ENCODE measurements around the gene BCKDHA. TPM values are rescaled to one million over a fixed set of nuclear protein-coding genes. Genes with fewer than 3 reads are reported as not detected.

BCKDHA gene
- total and polyA plus RNA-seq, 2 of the 4 experiments (the other 2 are of a cell fraction), result 7.6 to 7.7 TPM

GRCh38 chr19:41399525-41399924 is 1.9 kb downstream of the BCKDHA start:
- H3K23ac ChIP-seq (ENCODE audit: low read depth, low read length), result no peak overlapping the region
- in situ Hi-C loops (cut with MboI; ENCODE audit: low sequenced_read_pairs), result no loop called here
- H3K9ac ChIP-seq (ENCODE audit: low read depth, low read length), result no peak overlapping the region
- H3K36me3 ChIP-seq (ENCODE audit: control insufficient read depth, insufficient read depth, low read length), result 0 out of 2 replicates have a peak, but pooled peaks cover 5% of the 10 kb centered on the region
- WGBS, 2 experiments (ENCODE audit: extremely low coverage in 2 of 2, insufficient read length in 1 of 2), result no CpG with 5 or more reads among the region's 2 CpGs
- H3K4me1 ChIP-seq (ENCODE audit: control insufficient read depth, insufficient read depth, low read length), result peaks cover 4% of the 10 kb centered on the region; the same call in 1 of the 2 replicates
- no peaks in the 10 kb centered on the region for H3K9me3 ChIP-seq (ENCODE audit: control insufficient read depth, insufficient read depth, low read length)
- no peak overlapping the region for H2AK9ac ChIP-seq (replicated peaks; ENCODE audit: low read depth, low read length, poor library complexity)
- H4K91ac ChIP-seq (ENCODE audit: insufficient read depth, low read depth, low read length), result no peak overlapping the region
- intact Hi-C loops (cut with micrococcal nuclease), result loop anchor here (5.0 kb wide), 1 partner anchor 47 kb away; the partner anchor contains the start of gene TGFB1
- DNase-seq, result no peak
- no peak overlapping the region for H4K5ac ChIP-seq (ENCODE audit: low read depth, low read length)
- no peak overlapping the region for H3K4me2 ChIP-seq (ENCODE audit: low read depth, low read length)
- H3K79me1 ChIP-seq (ENCODE audit: low read depth in 1 of 2, low read length in 2 of 2), result peaks cover 18 to 37% of the 10 kb centered on the region in 2 experiments
- H4K20me1 ChIP-seq (ENCODE audit: insufficient read depth, low read length), result no peaks in the 10 kb centered on the region
- H4K8ac ChIP-seq (ENCODE audit: low read depth in 2 of 2, low read length in 2 of 2), result no peak overlapping the region
- no peak overlapping the region for H2BK20ac ChIP-seq (ENCODE audit: low read depth, low read length)
- no peak overlapping the region for H3K56ac ChIP-seq (ENCODE audit: extremely low read depth, insufficient read depth, low read length)
- no peak overlapping the region for H3K4me3 ChIP-seq (ENCODE audit: insufficient read depth, low read depth, low read length)
- H3K27ac ChIP-seq (ENCODE audit: insufficient read depth, low read length), result no peak overlapping the region
- ATAC-seq (ENCODE audit: low read depth), result no peak
- dilution Hi-C loops (cut with HindIII; ENCODE audit: low sequenced_read_pairs, unreplicated experiment), result no loop called here
- H3K14ac ChIP-seq (replicated peaks; ENCODE audit: low read depth, low read length), result no peak overlapping the region
- H3K27me3 ChIP-seq (ENCODE audit: control insufficient read depth, insufficient read depth, low read length), result no peaks in the 10 kb centered on the region
- no peak overlapping the region for H2BK5ac ChIP-seq (ENCODE audit: low read depth, low read length, poor library complexity, severe bottlenecking)
- no peak for TF ChIP-seq MXI1 (IDR thresholded peaks at IDR 0.05; ENCODE audit: borderline replicate concordance, low read depth, low read length)
- no peak for TF ChIP-seq MAFK (IDR thresholded peaks at IDR 0.05; ENCODE audit: low read depth, low read length)
- no peak for TF ChIP-seq NFE2L2 (IDR thresholded peaks at IDR 0.05; ENCODE audit: low read depth, low read length)
- no peak for TF ChIP-seq USF2 (IDR thresholded peaks at IDR 0.05; ENCODE audit: low read depth, low read length)
- TF ChIP-seq RAD21 (IDR thresholded peaks at IDR 0.05; ENCODE audit: low read length), result no peak
- no peak for TF ChIP-seq ELK1 (IDR thresholded peaks at IDR 0.05; ENCODE audit: borderline replicate concordance, low read depth, low read length)
- no peak for TF ChIP-seq MAZ (IDR thresholded peaks at IDR 0.05; ENCODE audit: borderline replicate concordance, low read depth, low read length)
- no peak for TF ChIP-seq CHD1 (IDR thresholded peaks at IDR 0.05; ENCODE audit: low read depth, low read length)
- TF ChIP-seq SMC3 (IDR thresholded peaks at IDR 0.05; ENCODE audit: low read depth, low read length), result no peak
- no peak for TF ChIP-seq BHLHE40 (IDR thresholded peaks at IDR 0.05; ENCODE audit: low read depth, low read length)
- TF ChIP-seq CEBPB (IDR thresholded peaks at IDR 0.05; ENCODE audit: low read depth, low read length), result no peak
- no peak for TF ChIP-seq FOS (IDR thresholded peaks at IDR 0.05; ENCODE audit: low read depth, low read length)
- TF ChIP-seq RCOR1 (IDR thresholded peaks at IDR 0.05; ENCODE audit: insufficient replicate concordance, low read length), result no peak
- TF ChIP-seq RFX5 (IDR thresholded peaks at IDR 0.05; ENCODE audit: low read depth, low read length), result no peak
- no peak for TF ChIP-seq CTCF (conservative IDR thresholded peaks at IDR 0.05; ENCODE audit: low read depth, low read length)
- no peak for TF ChIP-seq POLR2A (IDR thresholded peaks at IDR 0.05; ENCODE audit: low read depth, low read length)
- no peak overlapping the region for H2BK120ac ChIP-seq (ENCODE audit: low read depth, low read length)
- BruUV-seq (replicated peaks), result no TSS peak
- no peak overlapping the region for H2AK5ac ChIP-seq (ENCODE audit: low read depth, low read length)
- H3K9me1 ChIP-seq (ENCODE audit: insufficient read depth, low read length), result peaks cover 12% of the 10 kb centered on the region; the same call in 1 of the 2 replicates
- no peak overlapping the region for H3K4ac ChIP-seq (ENCODE audit: low read depth, low read length)
- no peak overlapping the region for H3K18ac ChIP-seq (ENCODE audit: low read depth, low read length)
- ChIA-PET CTCF (no interaction called here), POLR2A (ENCODE audit: unreplicated experiment) (interaction anchor here (0.7 kb wide), 1 partner anchor 107 kb away, joined by 3 read pairs; no protein-coding TSS in a partner anchor)
- H2AFZ ChIP-seq (replicated peaks; ENCODE audit: low read length, poor library complexity), result no peak overlapping the region
- no peak overlapping the region for H2BK15ac ChIP-seq (ENCODE audit: low read depth, low read length)
